PC-3 (cell line): ENCODE measurements around the gene TPP2. TPM values are rescaled to one million over a fixed set of nuclear protein-coding genes. Genes with fewer than 3 reads are reported as not detected.

Experiments
- ATAC-seq: fragments of 200-7000 bp; cut with Tn5 transposase; 2 replicates; pipeline ENCODE4 v1.9.1; 2020; ENCODE audit warnings: mild to moderate bottlenecking, moderate library complexity
- BruUV-seq: library from RNA; stranded (reverse); fragments of 400-500 nt; replicated peaks from 2 replicates; lab custom pipeline; 2021; lab: Mats Ljungman, UMichigan
- CTCF ChIA-PET: fragments of 300-600 bp; sonication (Branson Sonifier 250); formaldehyde crosslinking; loops from one replicate; lab custom pipeline; 2022; ENCODE audit warnings: antibody characterized with exemption; lab: Charles Lee
- POLR2A ChIA-PET: fragments of 300-600 bp; sonication (Branson Sonifier 250); formaldehyde crosslinking; loops from one replicate; lab custom pipeline; 2022; ENCODE audit warnings: antibody characterized with exemption; ENCODE audit not compliant: unreplicated experiment; lab: Charles Lee
- DNase-seq: peaks from one replicate; pipeline ENCODE4 v3.0.0-alpha.2; 2015
- H2AFZ ChIP-seq: fragments of 300-600 bp; sonication (generic); 2 replicates; pipeline ENCODE4 v1.6.0; 2016; ENCODE audit warnings: antibody characterized with exemption, low read length
- H3F3A ChIP-seq: fragments of 300-600 bp; sonication (generic); one replicate; pipeline ENCODE4 v1.6.0; 2017; ENCODE audit warnings: antibody characterized with exemption, low read length, control low read depth, mild to moderate bottlenecking; ENCODE audit not compliant: unreplicated experiment
- H3K27ac ChIP-seq: fragments of 300-600 bp; sonication (generic); 2 replicates; pipeline ENCODE4 v1.5.1; 2016; ENCODE audit warnings: mild to moderate bottlenecking, low read length
- H3K27me3 ChIP-seq: fragments of 300-600 bp; sonication (generic); 2 replicates; pipeline ENCODE4 v1.6.1; 2016; ENCODE audit warnings: low read length, mixed read lengths
- H3K36me3 ChIP-seq: fragments of 300-600 bp; sonication (generic); 2 replicates; pipeline ENCODE4 v1.6.1; 2016; ENCODE audit warnings: low read depth, mixed run types, low read length, mixed read lengths
- H3K4me1 ChIP-seq: fragments of 300-600 bp; sonication (generic); 2 replicates; pipeline ENCODE4 v1.5.1; 2016; ENCODE audit warnings: low read length; ENCODE audit not compliant: insufficient read depth
- H3K4me2 ChIP-seq: fragments of 300-600 bp; sonication (generic); 2 replicates; pipeline ENCODE4 v1.6.0; 2016; ENCODE audit warnings: low read length
- H3K4me3 ChIP-seq: fragments of 300-600 bp; sonication (generic); 2 replicates; pipeline ENCODE4 v1.5.1; 2016; ENCODE audit warnings: mild to moderate bottlenecking, low read length, mixed read lengths
- H3K79me2 ChIP-seq: fragments of 300-600 bp; sonication (generic); 2 replicates; pipeline ENCODE4 v1.6.1; 2017; ENCODE audit warnings: low read length, mixed read lengths
- H3K9ac ChIP-seq: fragments of 300-600 bp; sonication (generic); 2 replicates; pipeline ENCODE4 v1.6.0; 2016; ENCODE audit warnings: mild to moderate bottlenecking, low read length
- H3K9me2 ChIP-seq: fragments of 300-600 bp; sonication (generic); replicated peaks from 2 replicates; pipeline ENCODE4 v1.6.1; 2016; ENCODE audit warnings: mixed run types, low read length, mixed read lengths
- H3K9me3 ChIP-seq: fragments of 300-600 bp; sonication (generic); 2 replicates; pipeline ENCODE4 v1.6.1; 2016; ENCODE audit warnings: low read length, mixed read lengths
- H4K20me1 ChIP-seq: fragments of 300-600 bp; sonication (generic); 2 replicates; pipeline ENCODE4 v1.6.1; 2016; ENCODE audit warnings: low read length, mixed read lengths
- CTCF ChIP-seq: fragments of 300-600 bp; sonication (generic); conservative IDR thresholded peaks from 2 replicates; pipeline ENCODE4 v1.5.1; 2017; ENCODE audit warnings: antibody characterized with exemption, low read depth, mild to moderate bottlenecking, low read length
- EZH2 ChIP-seq: fragments of 300-600 bp; sonication (generic); IDR thresholded peaks from one replicate; pipeline ENCODE4 v1.6.1; 2017; ENCODE audit warnings: antibody characterized with exemption, mild to moderate bottlenecking, low read length; ENCODE audit not compliant: unreplicated experiment
- EZH2phosphoT487 ChIP-seq: fragments of 300-600 bp; sonication (generic); IDR thresholded peaks from 2 replicates; pipeline ENCODE4 v1.6.1; 2018; ENCODE audit warnings: mild to moderate bottlenecking, antibody characterized with exemption, low read length, borderline replicate concordance
- intact Hi-C: fragments of 100-400 bp; cut with micrococcal nuclease; formaldehyde crosslinking; loops from 2 replicates; pipeline ENCODE4 v1.9.0; 2023
- total RNA-seq: library from RNA; depleted of rRNA; stranded (reverse); fragments of >200 nt; gene quantifications from 2 replicates; pipeline ENCODE4 v1.2.3, GENCODE V29; 2014

TPP2 gene
- total RNA-seq, 1 experiment from 2014 or later, result 30.4 TPM

- Histone ChIP-seq H3K9ac (no peak overlapping the region), H3K4me3 (no peak overlapping the region), H3K27me3 (no peaks in the 10 kb centered on the region), H2AFZ (no peak overlapping the region), H3K9me2 (no peaks in the 10 kb centered on the region), H3K27ac (no peak overlapping the region), H3K4me2 (no peak overlapping the region), H3K36me3 (peaks cover 34% of the 10 kb centered on the region), H4K20me1 (no peaks in the 10 kb centered on the region), H3K79me2 (no peaks in the 10 kb centered on the region), H3F3A (no peaks in the 10 kb centered on the region), H3K9me3 (no peaks in the 10 kb centered on the region), H3K4me1 (peaks cover 8% of the 10 kb centered on the region; the same call in 1 of the 2 replicates)
- POLR2A ChIA-PET, result no interaction called here
- no TSS peak for BruUV-seq
- intact Hi-C loops, result no loop called here
- ATAC-seq (no peak), DNase-seq (no peak)
- CTCF ChIA-PET, result no interaction called here
- TF ChIP-seq CTCF, result no peak
- no peak for TF ChIP-seq EZH2
- no peak for TF ChIP-seq EZH2phosphoT487
Observed at GRCh38 chr13:102648046-102648445, 51.3 kb downstream of the TPP2 start.

GRCh38 chr13:102650444-102650843 lies 53.7 kb downstream of the TPP2 start:
- H3K9ac ChIP-seq, result no peak overlapping the region
- no TSS peak for BruUV-seq
- intact Hi-C loops, result loop anchor here (5.0 kb wide), 2 partner anchors 53 to 57 kb away; partner anchors contain the start of gene TPP2
- TF ChIP-seq EZH2phosphoT487 (no peak), EZH2 (no peak), CTCF (no peak)
- peaks cover 8% of the 10 kb centered on the region; the same call in 1 of the 2 replicates for H3K4me1 ChIP-seq
- no peaks in the 10 kb centered on the region for H3K79me2 ChIP-seq
- DNase-seq, result no peak
- no peaks in the 10 kb centered on the region for H3F3A ChIP-seq
- no peak overlapping the region for H3K27ac ChIP-seq
- H3K4me2 ChIP-seq, result no peak overlapping the region
- H3K27me3 ChIP-seq, result no peaks in the 10 kb centered on the region
- no peaks in the 10 kb centered on the region for H3K9me2 ChIP-seq
- H4K20me1 ChIP-seq, result no peaks in the 10 kb centered on the region
- no peak overlapping the region for H2AFZ ChIP-seq
- no peak overlapping the region for H3K4me3 ChIP-seq
- no peak for ATAC-seq
- H3K36me3 ChIP-seq, result peaks cover 28% of the 10 kb centered on the region
- POLR2A ChIA-PET, result no interaction called here
- no peaks in the 10 kb centered on the region for H3K9me3 ChIP-seq
- CTCF ChIA-PET, result no interaction called here

GRCh38 chr13:102651392-102651791 lies 54.6 kb downstream of the TPP2 start:
- Histone ChIP-seq H3K4me1 (peaks cover 8% of the 10 kb centered on the region; the same call in 1 of the 2 replicates), H3K9me2 (no peaks in the 10 kb centered on the region), H3K9ac (no peak overlapping the region), H3K36me3 (peaks cover 23% of the 10 kb centered on the region), H3K79me2 (no peaks in the 10 kb centered on the region), H3K4me3 (no peak overlapping the region), H2AFZ (no peak overlapping the region), H3K27me3 (no peaks in the 10 kb centered on the region), H4K20me1 (no peaks in the 10 kb centered on the region), H3K9me3 (no peaks in the 10 kb centered on the region), H3F3A (no peaks in the 10 kb centered on the region), H3K4me2 (no peak overlapping the region), H3K27ac (no peak overlapping the region)
- POLR2A ChIA-PET, result no interaction called here
- TF ChIP-seq EZH2 (no peak), CTCF (no peak), EZH2phosphoT487 (no peak)
- CTCF ChIA-PET, result no interaction called here
- intact Hi-C loops, result loop anchor here (1.0 to 5.0 kb wide), 3 partner anchors 54 to 74 kb away; partner anchors contain the start of gene TPP2
- ATAC-seq, result peak; percentile 71
- BruUV-seq, result no TSS peak
- peak; percentile 59 for DNase-seq
